Peyer's patch (tissue), 4 donors: Measurements from ENCODE around the gene AUTS2. TPM values are rescaled to one million over a fixed set of nuclear protein-coding genes. Genes with fewer than 3 reads are reported as not detected.

Experiments used
- DNase-seq, 3 donors: peaks; one replicate each; pipeline ENCODE4 v3.0.0-alpha.2; 2017 to 2019
- H3K27ac ChIP-seq, 4 donors: fragments of 200-600 bp; sonication (generic); one replicate each; pipeline ENCODE4 v1.5.1; 2016 to 2019
- H3K27me3 ChIP-seq, 2 donors: fragments of 200-600 bp; sonication (generic); one replicate each; pipeline ENCODE4 v1.5.1; 2019
- H3K36me3 ChIP-seq, 3 donors: fragments of 200-600 bp; sonication (generic); one replicate each; pipeline ENCODE4 v1.5.1; 2016 to 2019
- H3K4me1 ChIP-seq, 4 donors: fragments of 200-600 bp; sonication (generic); one replicate each; pipeline ENCODE4 v1.5.1; 2016 to 2019
- H3K4me3 ChIP-seq, 4 donors: fragments of 200-600 bp; sonication (generic); 1 replicate in 3 of 4; 2 replicates in 1 of 4; pipeline ENCODE4 v1.5.1; 2016 to 2019; ENCODE audit warnings: mild to moderate bottlenecking in 1 of 4
- H3K9me3 ChIP-seq, 4 donors: fragments of 200-600 bp; sonication (generic); one replicate each; pipeline ENCODE4 v1.5.1; 2016 to 2019; ENCODE audit warnings: mild to moderate bottlenecking in 1 of 4
- CTCF ChIP-seq, 6 experiments: fragments of 450-650 bp in 4 of 6; fragments of 200-600 bp in 2 of 6; sonication (generic) in 1 of 6; IDR thresholded peaks; one replicate each; pipeline ENCODE4 v1.5.1; 2017 to 2019; ENCODE audit warnings: antibody characterized with exemption in 6 of 6, mild to moderate bottlenecking in 3 of 6, moderate library complexity in 1 of 6
- POLR2A ChIP-seq, 2 donors: fragments of 450-650 bp; IDR thresholded peaks; one replicate each; pipeline ENCODE4 v1.5.1; 2017; ENCODE audit warnings: antibody characterized with exemption in 2 of 2, mild to moderate bottlenecking in 2 of 2, moderate library complexity in 2 of 2
- total RNA-seq, 4 donors: library from RNA; depleted of rRNA; stranded (reverse); fragments of >200 nt; gene quantifications; one replicate each; pipeline ENCODE4 v1.1.0, GENCODE V29; 2016

AUTS2 gene
- total RNA-seq, 4 donors from 2014 or later = 55.9 to 90.0 (median 72.6) TPM

GRCh38 chr7:69871886-69872569, 273.8 kb downstream of the AUTS2 start:
- Histone ChIP-seq H3K27me3 (no peaks in the 10 kb centered on the region), H3K36me3 (no peaks in the 10 kb centered on the region), H3K9me3 (no peaks in the 10 kb centered on the region), H3K27ac (no peak overlapping the region), H3K4me1 (peaks cover 0 to 8% (median 0%) of the 10 kb centered on the region in 4 donors), H3K4me3 (no peak overlapping the region)
- no peak for TF ChIP-seq CTCF (IDR thresholded peaks at IDR 0.05)
- no peak for TF ChIP-seq POLR2A (IDR thresholded peaks at IDR 0.05)
- DNase-seq = peak in 1 of 3 donors; percentile 47

GRCh38 chr7:69873512-69873911, 275.2 kb downstream of the AUTS2 start:
- H3K27ac ChIP-seq = no peak overlapping the region
- no peaks in the 10 kb centered on the region for H3K27me3 ChIP-seq
- no peak for DNase-seq
- no peak overlapping the region for H3K4me3 ChIP-seq
- TF ChIP-seq POLR2A (IDR thresholded peaks at IDR 0.05) = no peak
- peaks cover 0 to 8% (median 0%) of the 10 kb centered on the region in 4 donors for H3K4me1 ChIP-seq
- no peaks in the 10 kb centered on the region for H3K36me3 ChIP-seq
- H3K9me3 ChIP-seq = no peaks in the 10 kb centered on the region

GRCh38 chr7:69878015-69878414, 279.7 kb downstream of the AUTS2 start:
- H3K4me3 ChIP-seq = no peak overlapping the region
- TF ChIP-seq CTCF (IDR thresholded peaks at IDR 0.05) (no peak), POLR2A (IDR thresholded peaks at IDR 0.05) (no peak)
- no peak overlapping the region for H3K27ac ChIP-seq
- no peaks in the 10 kb centered on the region for H3K36me3 ChIP-seq
- DNase-seq = no peak
- no peaks in the 10 kb centered on the region for H3K4me1 ChIP-seq
- H3K27me3 ChIP-seq = no peaks in the 10 kb centered on the region
- no peaks in the 10 kb centered on the region for H3K9me3 ChIP-seq

GRCh38 chr7:69878591-69878990, 280.3 kb downstream of the AUTS2 start:
- H3K9me3 ChIP-seq = no peaks in the 10 kb centered on the region
- no peaks in the 10 kb centered on the region for H3K36me3 ChIP-seq
- no peaks in the 10 kb centered on the region for H3K27me3 ChIP-seq
- H3K4me3 ChIP-seq = no peak overlapping the region
- no peak for DNase-seq
- TF ChIP-seq CTCF (IDR thresholded peaks at IDR 0.05) (no peak), POLR2A (IDR thresholded peaks at IDR 0.05) (no peak)
- no peaks in the 10 kb centered on the region for H3K4me1 ChIP-seq
- no peak overlapping the region for H3K27ac ChIP-seq

- TF ChIP-seq POLR2A (IDR thresholded peaks at IDR 0.05) (no peak), CTCF (IDR thresholded peaks at IDR 0.05) (no peak)
- Histone ChIP-seq H3K9me3 (no peaks in the 10 kb centered on the region), H3K4me1 (no peaks in the 10 kb centered on the region), H3K27ac (no peak overlapping the region), H3K27me3 (no peaks in the 10 kb centered on the region), H3K4me3 (no peak overlapping the region), H3K36me3 (no peaks in the 10 kb centered on the region)
- no peak for DNase-seq
These were observed 281.7 kb downstream of the AUTS2 start for GRCh38 chr7:69879989-69880388.

- H3K9me3 ChIP-seq = no peaks in the 10 kb centered on the region
- TF ChIP-seq POLR2A (IDR thresholded peaks at IDR 0.05) (no peak), CTCF (IDR thresholded peaks at IDR 0.05) (no peak)
- no peaks in the 10 kb centered on the region for H3K36me3 ChIP-seq
- no peaks in the 10 kb centered on the region for H3K4me1 ChIP-seq
- no peak for DNase-seq
- H3K4me3 ChIP-seq = no peak overlapping the region
- H3K27me3 ChIP-seq = no peaks in the 10 kb centered on the region
- no peak overlapping the region for H3K27ac ChIP-seq
These were observed 282.6 kb downstream of the AUTS2 start for GRCh38 chr7:69880840-69881239.
